HL-60 (cell line): ENCODE data around the gene ACOT9.

Source experiments
- CTCF ChIP-seq: IDR thresholded peaks from one replicate; pipeline ENCODE4 v1.5.1; 2011; ENCODE audit warnings: low read length, control low read depth, inconsistent platforms; ENCODE audit not compliant: insufficient read depth
- GABPA ChIP-seq: IDR thresholded peaks from 2 replicates; pipeline ENCODE4 v1.6.1; 2012; ENCODE audit warnings: low read depth
- POLR2AphosphoS5 ChIP-seq: IDR thresholded peaks from 2 replicates; pipeline ENCODE4 v1.6.1; 2012; ENCODE audit warnings: low read depth
- REST ChIP-seq: IDR thresholded peaks from 2 replicates; pipeline ENCODE4 v1.6.1; 2012; ENCODE audit warnings: low read depth; ENCODE audit not compliant: insufficient replicate concordance

- TF ChIP-seq POLR2AphosphoS5 (no peak), CTCF (no peak), REST (no peak), GABPA (no peak)
These were observed 47.0 kb upstream of the ACOT9 start for GRCh38 chrX:23790155-23790497.
